NCI-H82 (cell line): ENCODE results near the gene CPED1.
"Not testable (repeated sequence)": the region's sequence is repeated elsewhere in the genome, so short reads cannot be mapped to it uniquely, and the experiment has no call there.

Source experiments
- DNase-seq: peaks from one replicate; lab custom pipeline; 2025; lab: John Stamatoyannopoulos, UW

CPED1 gene

GRCh38 chr7:120981888-120982615 lies 6.5 kb upstream of the CPED1 start:
- no peak for DNase-seq

DNA sequence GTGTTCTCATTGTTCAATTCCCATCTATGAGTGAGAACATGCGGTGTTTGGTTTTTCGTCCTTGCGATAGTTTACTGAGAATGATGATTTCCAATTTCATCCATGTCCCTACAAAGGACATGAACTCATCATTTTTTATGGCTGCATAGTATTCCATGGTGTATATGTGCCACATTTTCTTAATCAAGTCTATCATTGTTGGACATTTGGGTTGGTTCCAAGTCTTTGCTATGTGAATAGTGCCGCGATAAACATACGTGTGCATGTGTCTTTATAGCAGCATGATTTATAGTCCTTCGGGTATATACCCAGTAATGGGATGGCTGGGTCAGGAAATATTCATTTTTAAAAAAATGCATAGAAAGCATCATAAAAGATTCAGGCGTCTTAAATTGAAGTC lies 4.9 kb upstream of the CPED1 start:
- DNase-seq: not testable (repeated sequence)

GRCh38 chr7:120984406-120984805 lies 4.1 kb upstream of the CPED1 start:
- DNase-seq: no peak

- DNase-seq: no peak
Observed at GRCh38 chr7:120985130-120985758, 3.3 kb upstream of the CPED1 start.

- DNase-seq: no peak
Observed at GRCh38 chr7:120985839-120986238, 2.7 kb upstream of the CPED1 start.

DNA sequence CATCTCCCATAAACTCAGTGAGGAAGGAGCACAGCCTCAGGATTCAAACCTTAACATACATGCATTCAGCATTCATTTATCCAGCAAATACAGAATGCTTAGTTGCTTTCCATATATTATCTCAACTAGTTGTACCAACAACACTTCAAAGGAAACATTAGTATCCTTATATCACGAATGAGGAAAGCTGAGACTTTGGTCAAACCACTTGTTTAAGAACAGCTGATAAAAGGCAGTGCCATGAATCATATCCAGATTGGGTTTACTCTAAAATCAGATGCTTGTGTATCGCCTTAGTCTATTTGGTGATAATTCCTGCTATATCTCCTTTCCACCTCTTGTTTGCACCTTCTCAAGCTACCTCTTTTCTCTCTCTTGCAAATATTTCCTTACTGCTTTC lies 1.9 kb upstream of the CPED1 start:
- no peak for DNase-seq

- no peak for DNase-seq
Observed at GRCh38 chr7:120987280-120987679, 1.2 kb upstream of the CPED1 start.

DNA sequence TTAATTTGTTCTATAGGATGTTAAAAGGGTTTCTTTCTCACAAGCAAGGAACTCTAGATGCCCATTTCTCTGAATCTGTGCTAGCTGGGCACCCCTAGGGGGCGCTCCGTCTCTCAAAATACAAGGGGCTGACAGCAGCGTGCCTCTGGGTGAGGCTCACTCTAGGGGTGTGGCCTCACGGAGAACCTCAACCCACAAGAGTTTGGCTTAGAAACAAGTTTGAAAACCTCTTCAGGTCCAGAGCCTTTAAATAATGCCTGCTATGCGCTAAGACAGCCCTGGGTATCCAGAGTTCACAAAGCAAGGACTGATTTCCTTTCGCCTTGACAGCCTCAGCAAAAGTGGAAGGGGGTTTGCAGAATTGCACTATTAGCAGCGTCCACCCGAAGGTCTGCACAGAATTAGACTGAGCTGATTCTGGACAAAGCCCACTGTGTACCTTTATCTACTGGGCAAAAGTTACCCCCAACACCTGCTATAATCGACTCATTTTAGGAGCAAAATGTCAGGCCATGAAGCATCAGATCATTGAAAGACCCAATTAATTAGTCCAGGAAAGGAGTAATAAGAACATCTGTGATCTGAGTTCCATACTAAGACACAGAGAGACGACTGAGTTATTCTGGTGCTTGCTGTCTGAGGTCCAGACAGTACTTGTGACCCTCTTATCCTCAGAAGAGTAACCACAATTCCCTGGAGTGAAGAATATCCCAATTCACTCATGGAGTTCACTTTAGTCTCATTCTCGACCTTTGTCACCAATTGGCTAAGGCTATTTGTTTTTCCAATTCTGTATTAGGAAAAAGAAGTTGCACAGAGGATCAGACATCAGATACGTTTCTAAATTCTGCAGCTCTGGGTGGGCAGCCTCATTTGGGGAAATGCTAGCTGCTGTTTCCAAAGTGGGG lies 574 bp upstream of the CPED1 start:
- DNase-seq: peak; percentile 88

DNA sequence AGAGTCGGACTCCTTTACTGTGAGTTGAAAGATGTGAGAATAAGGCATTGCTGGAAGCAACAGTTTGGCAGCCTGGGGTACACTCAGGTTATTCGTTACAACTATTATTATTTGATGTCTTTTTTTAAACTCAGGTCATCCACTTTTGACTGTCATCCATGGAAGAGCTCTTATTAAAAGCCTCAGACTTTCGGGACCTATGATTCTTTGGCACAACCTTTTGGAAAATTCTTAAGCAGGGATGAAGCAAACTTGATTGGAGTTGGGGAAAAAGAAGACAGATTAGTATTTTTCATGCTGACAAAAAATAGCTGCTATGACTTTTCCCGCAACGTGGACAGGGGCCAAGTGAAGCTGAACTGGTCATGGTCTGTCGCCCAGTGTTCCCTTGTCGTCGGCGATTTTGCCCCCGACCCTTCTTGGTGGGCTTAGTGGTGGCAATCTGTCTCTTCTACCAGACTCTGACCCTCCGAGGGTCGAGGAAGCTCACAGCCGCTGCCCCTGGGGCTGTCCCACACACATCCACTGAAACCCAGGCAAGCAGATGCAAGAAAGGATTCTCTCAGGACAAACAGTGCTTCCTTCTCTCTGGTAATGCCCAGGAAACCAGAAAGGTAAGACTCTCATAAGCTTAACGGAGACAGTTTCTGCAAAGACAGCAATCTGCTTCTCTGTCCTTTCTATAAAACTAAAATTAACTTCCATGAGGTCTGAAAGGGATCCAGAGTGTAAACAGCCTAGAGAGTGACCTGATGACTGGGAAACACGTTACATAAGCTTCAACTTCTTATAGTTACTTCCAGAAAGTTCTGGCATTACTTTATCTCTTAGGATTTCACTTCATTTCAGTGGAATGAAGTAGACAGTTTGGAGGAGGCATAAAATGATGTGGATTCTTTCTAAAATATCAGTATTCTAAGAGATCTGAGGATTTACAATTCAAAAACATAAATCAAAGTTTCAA lies 1.0 kb downstream of the CPED1 start:
- no peak for DNase-seq

GRCh38 chr7:120990468-120991118 lies 2.1 kb downstream of the CPED1 start:
- no peak for DNase-seq

DNA sequence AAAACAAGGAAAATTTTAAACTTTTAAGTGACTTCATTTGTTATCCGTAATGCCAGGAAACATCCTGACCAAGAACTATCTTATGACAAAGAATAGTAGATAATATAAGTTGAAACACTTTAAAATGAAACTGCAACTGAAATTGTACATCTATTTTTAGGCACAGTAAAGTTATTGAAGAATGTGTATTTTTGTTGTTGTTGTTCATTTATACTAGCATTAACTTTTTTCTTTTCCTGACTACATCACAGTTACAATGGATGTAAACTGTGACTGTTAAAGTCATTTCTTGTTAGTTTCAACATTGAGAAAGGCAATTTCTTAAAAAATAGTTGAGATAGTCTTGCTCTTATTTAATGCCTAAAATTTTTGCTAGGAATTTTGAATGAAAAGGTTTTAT lies 2.6 kb downstream of the CPED1 start:
- no peak for DNase-seq

GRCh38 chr7:120991581-120991980 lies 3.1 kb downstream of the CPED1 start:
- no peak for DNase-seq

- no peak for DNase-seq
Observed at GRCh38 chr7:120992272-120992964, 3.9 kb downstream of the CPED1 start.

- DNase-seq: no peak
Observed at GRCh38 chr7:120992965-120993494, 4.5 kb downstream of the CPED1 start.

GRCh38 chr7:120993553-120994191 lies 5.2 kb downstream of the CPED1 start:
- no peak for DNase-seq

GRCh38 chr7:120994512-120995410 lies 6.2 kb downstream of the CPED1 start:
- no peak for DNase-seq

- DNase-seq: no peak
Observed at GRCh38 chr7:120995654-120996053, 7.1 kb downstream of the CPED1 start.

- peak; percentile 20 for DNase-seq
Observed at GRCh38 chr7:120996333-120996987, 7.9 kb downstream of the CPED1 start.
